NCI-H748 treated with DMSO at 0.1 percent for 48 hours (cell line): Measurements from ENCODE around the gene ATG16L2.
"Not testable (repeated sequence)": the region's sequence is repeated elsewhere in the genome, so short reads cannot be mapped to it uniquely, and the experiment has no call there.

Source experiments
- DNase-seq: peaks from one replicate; lab custom pipeline; 2025; lab: John Stamatoyannopoulos, UW

ATG16L2 gene

DNA sequence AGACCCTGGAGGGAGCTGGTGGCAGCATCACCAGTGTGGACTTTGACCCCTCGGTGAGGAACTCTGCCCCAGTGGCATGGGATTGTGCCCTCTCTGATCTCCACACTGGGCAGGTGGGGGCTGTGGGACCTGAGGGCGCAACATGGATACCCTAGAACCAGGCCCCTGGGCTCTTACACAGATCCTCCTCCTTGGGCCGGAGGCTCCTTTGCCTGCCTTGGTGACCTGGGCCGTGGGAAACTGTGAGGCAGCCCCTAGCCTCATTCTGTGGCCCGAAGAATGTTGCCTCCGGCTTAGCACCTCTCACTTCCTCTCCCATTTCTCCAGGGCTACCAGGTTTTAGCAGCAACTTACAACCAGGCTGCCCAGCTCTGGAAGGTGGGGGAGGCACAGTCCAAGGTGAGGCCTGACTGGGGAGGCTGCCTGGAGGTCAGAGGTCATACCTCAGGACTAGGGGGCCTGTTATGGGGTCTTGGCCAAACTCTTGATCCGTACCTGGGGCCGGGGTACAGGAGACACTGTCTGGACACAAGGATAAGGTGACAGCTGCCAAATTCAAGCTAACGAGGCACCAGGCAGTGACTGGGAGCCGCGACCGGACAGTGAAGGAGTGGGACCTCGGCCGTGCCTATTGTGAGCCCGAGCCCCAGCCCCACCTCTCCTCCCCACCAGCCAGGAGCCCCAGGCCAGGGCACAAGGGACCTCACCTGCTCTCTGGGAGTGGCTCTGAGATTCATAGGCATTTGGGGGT is 12.2 kb downstream of the ATG16L2 start:
- DNase-seq, result no peak

DNA sequence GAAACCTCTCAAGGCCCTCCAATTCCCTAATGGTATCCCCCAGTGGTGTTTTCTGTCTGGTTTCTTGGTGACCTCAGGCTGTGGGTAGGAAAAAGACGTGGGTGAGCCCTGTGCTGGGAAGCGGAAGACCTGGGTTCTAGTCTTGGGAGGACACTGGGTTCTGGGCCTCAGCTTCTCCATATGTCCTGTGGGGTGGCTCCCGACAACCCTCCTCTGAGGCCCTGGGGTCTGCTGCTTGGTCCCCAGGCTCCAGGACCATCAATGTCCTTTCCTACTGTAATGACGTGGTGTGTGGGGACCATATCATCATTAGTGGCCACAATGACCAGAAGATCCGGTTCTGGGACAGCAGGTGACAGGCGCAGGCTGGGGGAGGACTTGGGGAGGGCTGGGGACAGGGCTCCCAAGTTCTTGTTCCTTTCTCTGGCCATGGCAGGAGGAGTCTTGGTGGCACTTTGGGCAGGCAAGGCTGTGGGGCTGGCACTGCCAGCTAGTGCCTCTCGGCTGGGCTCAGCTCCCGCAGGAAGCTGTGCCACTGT is 12.8 kb downstream of the ATG16L2 start:
- no peak for DNase-seq

DNA sequence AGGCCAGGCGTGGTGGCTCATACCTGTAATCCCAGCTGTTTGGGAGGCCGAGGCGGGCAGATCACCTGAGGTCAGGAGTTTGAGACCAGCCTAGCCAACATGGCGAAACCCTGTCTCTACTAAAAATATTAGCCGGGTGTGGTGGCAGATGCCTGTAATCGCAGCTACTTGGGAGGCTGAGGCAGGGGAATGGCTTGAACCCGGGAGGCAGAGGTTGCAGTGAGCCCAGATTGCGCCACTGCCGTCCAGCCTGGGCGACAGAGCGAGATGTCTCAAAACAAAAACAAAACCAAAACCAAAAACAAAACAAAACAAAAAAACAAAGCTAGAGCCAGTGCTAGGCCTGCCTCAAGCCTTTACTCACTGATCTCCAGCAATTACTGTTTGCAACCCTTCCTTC is 13.4 kb downstream of the ATG16L2 start:
- DNase-seq, result not testable (repeated sequence)

DNA sequence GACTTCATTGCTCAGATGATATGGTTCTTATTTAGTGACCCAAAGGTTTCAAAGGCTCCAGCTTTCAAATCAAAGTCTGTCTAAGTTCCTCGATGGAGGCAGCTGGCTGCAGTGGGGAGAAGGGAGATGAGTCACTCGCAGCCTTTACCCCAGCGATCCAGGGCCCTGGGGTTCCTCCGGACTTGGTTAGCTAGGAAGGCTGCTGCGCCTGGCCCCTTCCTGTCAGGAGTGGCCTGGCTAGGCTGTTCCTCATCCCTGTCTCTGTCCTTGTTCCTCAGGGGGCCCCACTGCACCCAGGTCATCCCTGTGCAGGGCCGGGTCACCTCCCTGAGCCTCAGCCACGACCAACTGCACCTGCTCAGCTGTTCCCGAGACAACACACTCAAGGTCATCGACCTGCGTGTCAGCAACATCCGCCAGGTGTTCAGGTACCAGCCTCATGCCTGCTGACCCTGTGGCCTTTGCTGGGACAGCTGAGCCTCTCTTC is 13.9 kb downstream of the ATG16L2 start:
- DNase-seq, result no peak

DNA sequence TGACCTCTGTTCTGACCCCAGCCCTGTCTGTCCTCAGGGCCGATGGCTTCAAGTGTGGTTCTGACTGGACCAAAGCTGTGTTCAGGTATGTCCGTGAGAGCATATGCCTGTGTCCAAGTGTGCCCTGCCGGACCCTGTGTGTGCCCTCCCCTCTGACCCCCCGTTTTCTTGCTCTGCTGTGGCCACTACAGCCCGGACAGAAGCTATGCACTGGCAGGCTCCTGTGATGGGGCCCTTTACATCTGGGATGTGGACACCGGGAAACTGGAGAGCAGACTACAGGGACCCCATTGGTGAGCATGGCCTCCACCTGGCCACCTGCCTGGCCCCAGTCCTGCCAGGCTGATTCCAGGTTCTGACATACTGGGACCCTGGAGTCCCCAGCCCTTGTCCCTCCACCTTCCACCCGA is 14.5 kb downstream of the ATG16L2 start:
- DNase-seq, result no peak

DNA sequence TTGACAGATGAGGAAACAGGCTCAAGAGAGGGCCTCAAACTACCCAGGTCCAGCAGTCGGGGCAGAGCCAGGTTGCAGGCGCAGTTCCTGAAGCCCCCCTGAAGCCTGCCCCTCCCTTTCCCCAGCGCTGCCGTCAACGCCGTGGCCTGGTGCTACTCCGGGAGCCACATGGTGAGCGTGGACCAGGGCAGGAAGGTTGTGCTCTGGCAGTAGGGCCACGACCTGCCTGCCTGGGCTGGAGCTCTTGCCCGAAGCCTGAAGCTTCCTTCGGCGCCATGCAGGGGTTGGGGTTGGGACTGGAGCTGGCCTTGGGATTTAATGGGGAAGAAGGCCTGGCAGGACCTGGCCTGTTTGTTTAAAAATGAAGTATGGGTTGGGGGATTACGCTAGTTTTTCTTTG is 15.0 kb downstream of the ATG16L2 start:
- DNase-seq, result no peak

DNA sequence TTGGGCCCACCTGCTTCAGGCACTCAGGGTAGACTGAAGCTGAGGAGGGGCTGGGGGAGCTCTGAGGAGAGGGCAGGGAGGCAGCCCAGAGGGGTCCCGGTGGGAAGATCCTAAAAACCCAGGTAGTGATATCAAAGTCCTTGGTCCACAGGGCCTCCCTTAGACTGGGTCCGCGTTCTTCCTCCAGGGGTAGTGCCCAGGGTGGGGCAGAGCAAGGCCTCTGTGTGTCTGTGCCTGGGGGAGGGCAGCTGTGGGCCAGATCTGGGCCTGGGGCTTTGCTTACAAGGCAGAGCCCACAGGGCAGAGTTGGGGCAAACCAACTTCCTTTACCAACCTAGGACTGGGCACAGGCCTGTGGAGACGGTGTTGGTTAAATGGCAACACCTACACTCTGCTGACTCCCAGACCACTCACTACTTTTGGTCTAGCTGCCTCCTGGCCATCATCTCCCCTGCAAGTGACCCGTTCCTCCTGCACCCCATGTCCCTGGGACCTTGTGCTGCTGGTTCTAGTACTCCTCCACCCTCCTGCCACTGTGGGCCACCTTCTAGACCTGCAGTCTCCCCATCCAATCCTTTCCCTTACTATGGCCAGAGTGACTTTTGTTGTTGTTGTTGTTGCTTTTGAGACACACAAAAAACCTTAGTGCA is 15.8 kb downstream of the ATG16L2 start:
- DNase-seq, result no peak

DNA sequence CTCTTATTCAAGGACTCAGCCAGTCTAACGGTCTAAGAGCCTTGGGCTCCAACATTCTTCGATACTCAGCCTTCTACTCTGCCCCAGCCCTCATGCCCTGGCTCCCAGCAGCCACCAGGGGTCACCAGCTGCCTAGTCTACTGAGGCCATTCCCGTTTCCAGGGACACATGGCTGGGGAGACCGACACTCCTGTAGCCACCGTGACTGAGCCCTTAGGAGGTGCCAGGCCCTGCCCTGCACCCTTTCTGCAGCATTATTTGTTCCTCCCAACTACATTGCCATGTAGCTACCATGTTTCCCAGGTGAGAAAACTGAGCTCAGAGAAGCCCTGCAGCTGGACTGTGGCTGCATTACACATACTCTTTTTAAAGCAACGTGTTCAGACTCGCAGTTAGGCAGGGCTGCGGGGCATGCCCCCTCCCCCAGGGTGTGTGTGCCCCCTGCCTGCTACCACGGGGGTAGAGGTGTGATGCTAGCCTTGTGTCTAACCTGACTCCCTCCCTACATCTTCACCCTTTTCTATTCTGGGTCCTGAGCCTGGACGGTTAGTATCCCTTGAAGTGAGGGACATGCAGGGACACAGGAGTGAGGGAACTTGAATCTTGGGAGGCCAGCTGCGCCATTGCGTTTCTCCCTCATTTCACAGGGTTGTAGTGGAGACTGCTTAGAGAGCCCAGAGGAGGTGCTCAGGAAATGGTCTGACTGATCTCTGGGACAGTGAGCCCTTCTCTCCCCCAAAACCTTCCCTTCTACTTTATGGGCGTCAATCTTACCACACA is 17.5 kb downstream of the ATG16L2 start:
- peak; percentile 49 for DNase-seq

DNA sequence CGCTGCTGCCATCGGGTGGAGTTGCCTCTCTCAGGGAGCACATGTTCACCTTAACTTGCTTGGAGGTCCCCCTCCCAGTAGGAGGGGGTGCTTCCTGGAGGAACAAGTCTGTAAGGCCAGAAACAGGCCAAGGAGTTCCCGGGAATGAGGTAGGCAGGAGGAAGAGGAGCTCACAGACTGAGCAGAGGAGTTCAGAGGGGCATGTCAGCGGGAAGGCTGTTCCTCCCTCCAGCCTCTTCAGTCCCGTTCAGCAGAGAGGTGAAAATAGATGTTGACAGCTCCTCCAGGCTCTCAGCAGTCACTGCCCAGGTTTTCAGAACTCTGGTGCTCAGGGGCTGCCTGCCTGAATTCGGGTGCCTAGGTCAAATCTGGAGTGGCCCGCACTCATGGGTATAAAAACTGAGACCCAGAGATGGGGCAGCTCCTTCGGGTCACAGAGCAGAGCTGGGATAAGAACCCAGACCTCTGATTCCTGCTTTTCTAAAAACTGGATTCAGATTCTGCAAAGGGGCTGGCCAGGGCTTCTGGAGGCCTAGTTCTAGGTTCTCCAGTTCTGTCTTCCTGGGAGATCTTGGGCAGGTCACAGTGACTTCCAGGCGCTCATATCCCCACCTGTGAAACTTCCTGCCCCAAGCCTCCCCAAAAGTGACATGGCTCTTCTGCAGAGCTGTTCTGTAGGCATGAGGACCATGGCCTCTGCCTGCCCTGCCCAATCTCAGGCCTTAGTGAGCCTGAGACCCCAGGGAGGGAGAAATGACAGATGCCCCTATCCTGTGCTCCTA is 18.3 kb downstream of the ATG16L2 start:
- DNase-seq, result no peak

DNA sequence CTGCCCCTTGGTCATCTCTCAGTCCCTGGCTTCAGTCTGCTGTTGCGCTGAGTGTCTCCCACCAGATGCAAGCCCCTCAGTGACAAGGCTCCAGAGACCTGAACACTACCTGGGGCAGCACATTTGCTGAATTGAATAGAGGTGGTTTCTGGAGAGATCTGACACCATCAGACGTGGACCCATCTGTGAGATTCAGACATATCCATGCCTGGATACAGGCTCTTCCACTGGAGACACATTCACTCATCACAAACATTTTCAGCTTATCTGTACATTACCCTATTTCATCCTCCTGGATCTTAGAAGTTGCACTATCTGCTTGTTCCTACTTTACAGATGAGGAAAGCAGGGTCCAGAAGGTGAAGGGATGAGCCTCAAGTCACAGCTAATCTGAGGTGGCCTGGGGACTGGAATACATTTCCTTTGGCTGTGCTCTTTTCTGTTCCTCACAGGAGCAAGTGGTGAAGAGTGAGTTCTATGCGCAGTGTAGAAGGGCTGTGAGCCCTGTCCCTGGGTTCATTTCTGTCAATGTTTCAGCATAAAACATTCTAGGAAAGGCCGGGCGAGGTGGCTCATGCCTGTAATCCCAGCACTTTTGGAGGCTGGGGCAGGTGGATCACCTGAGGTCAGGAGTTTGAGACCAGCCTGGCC is 19.0 kb downstream of the ATG16L2 start:
- DNase-seq, result no peak

DNA sequence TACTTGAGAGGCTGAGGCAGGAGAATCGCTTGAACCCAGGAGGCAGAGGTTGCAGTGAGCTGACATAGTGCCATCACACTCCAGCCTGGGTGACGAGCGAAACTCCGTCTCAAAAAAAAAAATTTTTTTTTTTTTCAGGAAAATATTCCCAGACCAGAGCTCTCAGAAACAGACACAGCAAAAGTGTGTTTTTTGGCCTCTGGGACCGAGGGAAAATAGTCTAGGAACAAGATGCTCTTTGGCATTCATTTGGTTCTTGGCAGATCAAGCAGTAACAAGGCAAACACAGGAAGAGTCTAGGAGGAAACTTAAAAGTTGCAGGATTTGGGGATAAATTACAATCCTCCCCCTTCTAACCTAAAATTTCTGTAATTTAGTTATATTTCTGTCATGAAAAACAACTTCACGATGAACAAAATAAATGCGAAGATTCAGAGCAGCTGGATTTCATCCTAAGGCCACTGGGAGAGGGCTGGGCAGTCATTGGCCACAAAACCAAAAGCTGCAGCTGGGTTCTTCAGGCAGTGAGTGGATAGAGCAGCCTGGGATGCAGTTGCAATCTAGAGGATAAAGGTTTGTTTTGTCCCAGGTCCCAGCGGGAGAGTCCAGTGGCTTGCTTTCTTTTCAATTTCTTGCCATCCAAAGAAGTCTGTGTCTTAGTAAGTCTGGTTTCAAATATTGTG is 19.7 kb downstream of the ATG16L2 start:
- DNase-seq, result no peak

DNA sequence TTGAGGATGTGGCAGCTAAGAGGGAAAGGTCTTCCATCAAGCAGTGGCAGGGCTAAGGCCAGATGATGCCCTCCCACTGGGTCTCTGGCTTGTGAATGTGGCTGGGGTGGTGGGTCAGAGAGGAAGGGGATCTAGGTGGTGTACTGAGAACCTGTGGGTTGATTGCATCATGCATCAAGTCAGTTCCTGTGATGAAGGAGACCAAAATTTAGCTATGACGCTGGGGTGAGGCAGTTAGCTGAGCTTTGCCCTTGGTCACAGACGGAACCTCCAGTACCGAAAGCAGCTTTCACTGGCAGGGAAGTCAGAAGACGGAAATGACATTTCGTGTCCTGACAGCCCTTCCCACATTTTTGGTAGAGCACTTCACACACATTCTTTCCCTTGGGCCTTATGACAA is 20.7 kb downstream of the ATG16L2 start:
- no peak for DNase-seq

DNA sequence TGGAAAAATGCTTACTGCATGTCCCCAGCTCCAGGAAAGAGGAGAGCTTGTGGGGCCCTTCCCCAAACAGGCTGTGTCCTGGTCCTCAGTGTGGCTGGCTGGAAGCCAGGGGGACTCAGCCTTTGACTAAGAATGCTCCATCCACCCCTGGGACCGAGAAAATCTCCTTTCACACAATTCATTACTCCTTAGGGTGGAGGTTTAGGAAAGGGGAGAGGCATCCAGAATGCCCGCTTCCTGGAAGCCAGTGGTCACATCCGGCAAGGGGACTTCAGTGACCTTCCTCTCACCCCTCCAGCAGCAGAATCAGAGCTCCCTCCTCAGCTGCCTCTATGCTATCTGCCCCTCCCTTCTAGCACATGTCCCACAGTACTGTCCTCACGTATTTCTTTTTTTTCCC is 21.9 kb downstream of the ATG16L2 start:
- no peak for DNase-seq

DNA sequence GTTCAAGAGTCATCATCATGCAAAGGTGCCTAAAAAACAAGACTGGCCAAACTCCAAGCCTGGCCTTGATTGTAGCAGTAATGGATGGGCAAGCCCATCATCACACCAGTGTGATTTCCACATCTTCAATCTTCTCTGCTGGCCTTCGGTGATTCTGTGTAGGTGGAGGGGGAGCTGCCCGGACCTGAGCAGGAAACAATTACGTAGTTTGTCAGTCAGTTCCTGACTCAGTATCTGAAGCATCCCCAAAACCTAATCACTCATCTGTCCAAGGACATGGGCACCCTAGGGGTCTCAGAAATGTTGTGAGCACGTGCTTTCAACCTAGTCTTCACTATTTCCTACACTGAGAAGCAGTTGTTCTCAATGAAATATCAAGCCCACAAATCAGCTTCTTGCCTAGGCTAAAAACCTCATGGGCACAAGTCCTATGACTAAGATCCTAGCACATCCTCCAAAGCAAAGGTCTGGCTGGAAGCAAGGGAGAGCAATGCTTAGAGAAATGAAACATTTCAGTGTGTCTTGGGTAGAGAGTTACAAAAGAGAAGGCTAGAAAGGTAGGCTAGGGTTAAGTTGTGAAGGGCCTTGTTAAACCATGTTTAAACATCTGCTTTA is 24.6 kb downstream of the ATG16L2 start:
- DNase-seq, result no peak

DNA sequence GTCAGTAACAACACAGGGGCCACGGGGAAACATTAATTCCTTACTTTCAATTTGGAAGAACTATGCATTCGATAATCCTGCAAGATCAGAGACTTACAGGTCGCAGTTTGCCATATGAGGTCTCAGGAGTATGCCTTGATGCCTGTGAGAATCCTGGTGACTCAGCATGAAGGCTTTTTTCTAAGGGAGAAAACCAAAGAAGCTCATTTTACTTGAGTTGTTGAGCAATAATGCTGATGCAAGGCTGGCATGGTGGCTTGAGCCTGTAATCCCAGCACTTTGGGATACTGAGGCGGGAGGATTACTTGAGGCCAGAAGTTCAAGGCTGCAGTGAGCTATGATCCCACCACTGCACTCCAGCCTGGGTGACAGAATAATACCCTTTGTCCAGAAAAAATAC is 26.6 kb downstream of the ATG16L2 start:
- DNase-seq, result no peak

DNA sequence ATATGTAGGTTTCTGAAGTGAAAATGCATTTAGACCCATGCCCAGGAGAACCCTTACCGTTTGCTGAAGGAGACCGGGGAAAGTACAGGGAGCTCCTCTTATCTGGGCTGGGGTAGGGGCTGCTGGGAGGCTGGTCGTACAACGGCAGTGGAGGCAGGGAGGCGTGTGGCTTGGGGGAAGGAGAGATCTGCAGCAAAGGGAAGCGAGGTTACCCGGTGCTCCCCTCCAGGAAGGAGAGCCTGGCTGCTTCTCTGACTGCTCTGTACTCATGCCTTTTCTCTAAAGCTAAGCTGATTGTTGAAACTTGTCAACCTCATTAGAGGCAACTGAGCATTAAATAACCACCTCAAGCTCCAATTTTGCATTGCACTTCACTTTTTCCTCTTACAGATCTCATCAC is 27.2 kb downstream of the ATG16L2 start:
- DNase-seq, result no peak

DNA sequence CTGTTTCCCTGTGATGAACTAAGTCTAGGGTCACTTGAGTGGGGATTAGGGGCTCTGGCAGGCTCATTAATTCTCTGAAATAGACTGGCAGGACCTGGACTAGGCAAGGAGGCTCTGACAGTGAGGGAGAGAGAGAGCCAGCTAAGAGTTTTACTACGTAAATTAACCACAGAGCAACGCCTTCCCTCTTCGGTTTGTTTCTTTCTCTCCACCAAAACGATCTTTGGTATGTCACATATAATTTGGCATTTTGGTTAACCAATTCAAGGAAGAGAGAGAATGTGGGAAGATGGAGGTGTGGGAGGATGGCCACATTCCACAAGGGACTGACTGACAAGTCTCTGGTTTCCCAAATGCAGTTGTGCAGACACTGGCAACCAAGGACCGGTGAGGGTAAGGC is 27.9 kb downstream of the ATG16L2 start:
- DNase-seq, result no peak

DNA sequence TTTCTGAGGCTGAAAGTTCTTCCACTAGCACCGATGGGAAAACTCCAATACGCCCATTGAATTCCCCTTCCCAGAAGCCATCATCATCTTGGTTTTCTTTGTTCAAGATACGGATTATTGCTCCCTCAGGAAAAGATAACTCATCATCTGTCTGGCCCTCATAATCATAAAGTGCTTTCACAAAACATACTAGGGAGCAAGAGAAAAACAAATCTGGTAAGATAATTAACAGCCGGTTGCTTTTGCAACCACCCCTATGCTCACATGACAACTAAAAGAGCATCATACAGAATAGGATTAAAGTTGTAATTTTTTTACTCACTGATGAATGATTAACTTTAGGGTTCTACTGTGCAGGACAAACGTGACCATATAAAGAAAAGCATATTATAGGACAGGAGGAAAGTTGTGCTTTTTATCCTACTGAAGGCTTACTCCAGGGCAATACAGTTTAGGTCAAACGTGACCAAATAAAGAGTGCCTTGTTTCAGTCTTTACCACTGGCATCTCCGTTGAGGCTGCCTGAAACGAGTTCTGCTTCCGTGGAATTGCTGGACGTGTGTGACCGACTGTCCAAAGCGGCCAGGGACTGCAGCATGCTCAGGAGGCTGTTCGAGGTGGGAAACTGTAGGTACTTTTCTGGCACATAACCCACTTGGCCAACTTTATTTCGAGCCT is 28.6 kb downstream of the ATG16L2 start:
- no peak for DNase-seq

DNA sequence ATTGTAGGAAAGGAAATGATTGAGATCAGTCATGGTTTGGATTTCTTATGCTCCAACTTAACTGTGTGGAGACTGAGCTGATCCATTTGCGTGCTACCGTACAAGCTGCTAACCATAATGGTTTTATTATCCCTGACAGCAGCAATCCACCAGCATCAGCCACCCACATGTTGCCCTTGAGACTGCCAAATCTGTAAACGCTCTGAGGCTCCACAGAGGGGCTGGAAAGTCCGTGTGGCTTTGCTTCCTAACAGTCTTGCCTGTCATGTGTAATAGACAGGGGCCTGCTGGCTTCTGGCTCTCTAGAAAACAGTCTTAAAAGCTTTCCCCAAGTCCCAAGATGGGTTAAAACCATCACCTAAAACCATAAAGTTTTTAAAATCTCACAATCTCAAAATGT is 30.1 kb downstream of the ATG16L2 start:
- no peak for DNase-seq
